IPS-18c (cell line): ENCODE results near the gene TMEM236.

Source experiments
- H3K4me3 ChIP-seq: 2 replicates; pipeline ENCODE4 v1.7.0; 2013; ENCODE audit warnings: low read depth, mild to moderate bottlenecking, low read length, moderate library complexity; ENCODE audit not compliant: insufficient read depth
- H3K9me3 ChIP-seq: one replicate; pipeline ENCODE4 v1.6.1; 2013; ENCODE audit warnings: mild to moderate bottlenecking, low read length, moderate library complexity; ENCODE audit not compliant: control insufficient read depth, insufficient read depth

The TMEM236 gene

GRCh38 chr10:17835688-17836087 is 83.7 kb downstream of the TMEM236 start:
- Histone ChIP-seq H3K9me3 (no peaks in the 10 kb centered on the region), H3K4me3 (no peak overlapping the region)

GRCh38 chr10:17836942-17837341 is 84.9 kb downstream of the TMEM236 start:
- H3K9me3 ChIP-seq: no peaks in the 10 kb centered on the region
- no peak overlapping the region for H3K4me3 ChIP-seq

GRCh38 chr10:17838080-17838648 is 86.2 kb downstream of the TMEM236 start:
- H3K9me3 ChIP-seq: no peaks in the 10 kb centered on the region
- H3K4me3 ChIP-seq: no peak overlapping the region

- no peaks in the 10 kb centered on the region for H3K9me3 ChIP-seq
- no peak overlapping the region for H3K4me3 ChIP-seq
Measured at GRCh38 chr10:17841050-17841449, 89.0 kb downstream of the TMEM236 start.

GRCh38 chr10:17842641-17843040 is 90.6 kb downstream of the TMEM236 start:
- Histone ChIP-seq H3K4me3 (no peak overlapping the region), H3K9me3 (no peaks in the 10 kb centered on the region)

- no peaks in the 10 kb centered on the region for H3K9me3 ChIP-seq
- H3K4me3 ChIP-seq: no peak overlapping the region
Measured at GRCh38 chr10:17847585-17848296, 95.7 kb downstream of the TMEM236 start.

GRCh38 chr10:17848646-17849045 is 96.6 kb downstream of the TMEM236 start:
- H3K9me3 ChIP-seq: no peaks in the 10 kb centered on the region
- no peak overlapping the region for H3K4me3 ChIP-seq
